Measurements from ENCODE around the gene PCSK6. TPM values are rescaled to one million over a fixed set of nuclear protein-coding genes. Genes with fewer than 3 reads are reported as not detected.
A peak's percentile ranks its signal among the peaks of the same experiment; 100 is the strongest.

The PCSK6 gene
- total RNA-seq, 1 experiment from 2014 or later, result 69.5 TPM

- peak overlapping the region; percentile 75 for H3K27ac Mint-ChIP-seq (ENCODE audit: unreplicated experiment)
- Histone ChIP-seq H3K9me3 (no peaks in the 10 kb centered on the region), H3K36me3 (ENCODE audit: control insufficient read depth, insufficient read depth, low read length) (no peaks in the 10 kb centered on the region), H3K27me3 (replicated peaks; ENCODE audit: control insufficient read depth, insufficient read depth, low read length) (no peaks in the 10 kb centered on the region), H3K4me1 (peaks cover 41% of the 10 kb centered on the region), H3K4me3 (ENCODE audit: low read depth, low read length) (no peak overlapping the region)
- DNase-seq, result no peak
- no peaks in the 10 kb centered on the region for H3K27me3 Mint-ChIP-seq (ENCODE audit: insufficient read depth, unreplicated experiment)
- H3K36me3 Mint-ChIP-seq (ENCODE audit: insufficient read depth, unreplicated experiment), result peaks cover 36% of the 10 kb centered on the region
- H3K9me3 Mint-ChIP-seq (ENCODE audit: unreplicated experiment), result no peaks in the 10 kb centered on the region
- TF ChIP-seq, protein P1, sequence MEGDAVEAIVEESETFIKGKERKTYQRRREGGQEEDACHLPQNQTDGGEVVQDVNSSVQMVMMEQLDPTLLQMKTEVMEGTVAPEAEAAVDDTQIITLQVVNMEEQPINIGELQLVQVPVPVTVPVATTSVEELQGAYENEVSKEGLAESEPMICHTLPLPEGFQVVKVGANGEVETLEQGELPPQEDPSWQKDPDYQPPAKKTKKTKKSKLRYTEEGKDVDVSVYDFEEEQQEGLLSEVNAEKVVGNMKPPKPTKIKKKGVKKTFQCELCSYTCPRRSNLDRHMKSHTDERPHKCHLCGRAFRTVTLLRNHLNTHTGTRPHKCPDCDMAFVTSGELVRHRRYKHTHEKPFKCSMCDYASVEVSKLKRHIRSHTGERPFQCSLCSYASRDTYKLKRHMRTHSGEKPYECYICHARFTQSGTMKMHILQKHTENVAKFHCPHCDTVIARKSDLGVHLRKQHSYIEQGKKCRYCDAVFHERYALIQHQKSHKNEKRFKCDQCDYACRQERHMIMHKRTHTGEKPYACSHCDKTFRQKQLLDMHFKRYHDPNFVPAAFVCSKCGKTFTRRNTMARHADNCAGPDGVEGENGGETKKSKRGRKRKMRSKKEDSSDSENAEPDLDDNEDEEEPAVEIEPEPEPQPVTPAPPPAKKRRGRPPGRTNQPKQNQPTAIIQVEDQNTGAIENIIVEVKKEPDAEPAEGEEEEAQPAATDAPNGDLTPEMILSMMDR (IDR thresholded peaks at IDR 0.05; ENCODE audit: insufficient read depth in 1 of 2, low read depth in 1 of 2, low read length in 1 of 2, severe bottlenecking in 1 of 2, unreplicated experiment in 1 of 2), result no peak
- ChIA-PET CTCF (no interaction called here), POLR2A (no interaction called here)
- no TSS peak for BruUV-seq (replicated peaks)
- intact Hi-C loops (cut with micrococcal nuclease; ENCODE audit: unreplicated experiment), result no loop called here
- H3K4me3 Mint-ChIP-seq (ENCODE audit: unreplicated experiment), result no peak overlapping the region
- H3K4me1 Mint-ChIP-seq (ENCODE audit: low read depth, unreplicated experiment), result peaks cover 54% of the 10 kb centered on the region
Measured at GRCh38 chr15:101474983-101475382, 14.5 kb downstream of the PCSK6 start.

GRCh38 chr15:101474233-101474632 lies 15.3 kb downstream of the PCSK6 start:
- H3K4me3 ChIP-seq (ENCODE audit: low read depth, low read length), result no peak overlapping the region
- CTCF ChIA-PET, result no interaction called here
- Mint-ChIP-seq H3K36me3 (ENCODE audit: insufficient read depth, unreplicated experiment) (peaks cover 32% of the 10 kb centered on the region), H3K4me3 (ENCODE audit: unreplicated experiment) (no peak overlapping the region), H3K9me3 (ENCODE audit: unreplicated experiment) (no peaks in the 10 kb centered on the region), H3K4me1 (ENCODE audit: low read depth, unreplicated experiment) (peaks cover 46% of the 10 kb centered on the region), H3K27me3 (ENCODE audit: insufficient read depth, unreplicated experiment) (no peaks in the 10 kb centered on the region), H3K27ac (ENCODE audit: unreplicated experiment) (peak overlapping the region; percentile 75)
- DNase-seq, result no peak
- H3K36me3 ChIP-seq (ENCODE audit: control insufficient read depth, insufficient read depth, low read length), result no peaks in the 10 kb centered on the region
- H3K9me3 ChIP-seq, result no peaks in the 10 kb centered on the region
- intact Hi-C loops (cut with micrococcal nuclease; ENCODE audit: unreplicated experiment), result no loop called here
- BruUV-seq (replicated peaks), result no TSS peak
- H3K4me1 ChIP-seq, result peaks cover 34% of the 10 kb centered on the region
- TF ChIP-seq, protein P1 (IDR thresholded peaks at IDR 0.05; ENCODE audit: insufficient read depth in 1 of 2, low read depth in 1 of 2, low read length in 1 of 2, severe bottlenecking in 1 of 2, unreplicated experiment in 1 of 2), result no peak
- POLR2A ChIA-PET, result no interaction called here
- no peaks in the 10 kb centered on the region for H3K27me3 ChIP-seq (replicated peaks; ENCODE audit: control insufficient read depth, insufficient read depth, low read length)

- Histone ChIP-seq H3K4me1 (peaks cover 14% of the 10 kb centered on the region), H3K36me3 (ENCODE audit: control insufficient read depth, insufficient read depth, low read length) (no peaks in the 10 kb centered on the region), H3K9me3 (no peaks in the 10 kb centered on the region), H3K4me3 (ENCODE audit: low read depth, low read length) (no peak overlapping the region), H3K27me3 (replicated peaks; ENCODE audit: control insufficient read depth, insufficient read depth, low read length) (no peaks in the 10 kb centered on the region)
- no peaks in the 10 kb centered on the region for H3K27me3 Mint-ChIP-seq (ENCODE audit: insufficient read depth, unreplicated experiment)
- no TSS peak for BruUV-seq (replicated peaks)
- H3K4me3 Mint-ChIP-seq (ENCODE audit: unreplicated experiment), result no peak overlapping the region
- H3K9me3 Mint-ChIP-seq (ENCODE audit: unreplicated experiment), result no peaks in the 10 kb centered on the region
- TF ChIP-seq, protein P1 (IDR thresholded peaks at IDR 0.05; ENCODE audit: insufficient read depth in 1 of 2, low read depth in 1 of 2, low read length in 1 of 2, severe bottlenecking in 1 of 2, unreplicated experiment in 1 of 2), result no peak
- H3K36me3 Mint-ChIP-seq (ENCODE audit: insufficient read depth, unreplicated experiment), result peaks cover 15% of the 10 kb centered on the region
- ChIA-PET CTCF (no interaction called here), POLR2A (no interaction called here)
- DNase-seq, result no peak
- H3K4me1 Mint-ChIP-seq (ENCODE audit: low read depth, unreplicated experiment), result peaks cover 27% of the 10 kb centered on the region
- intact Hi-C loops (cut with micrococcal nuclease; ENCODE audit: unreplicated experiment), result no loop called here
- no peak overlapping the region for H3K27ac Mint-ChIP-seq (ENCODE audit: unreplicated experiment)
Measured at GRCh38 chr15:101472033-101472432, 17.5 kb downstream of the PCSK6 start.

Measured in Caco-2 (cell line).